ENCODE measurements around the gene TPMT.

Gene TPMT

DNA sequence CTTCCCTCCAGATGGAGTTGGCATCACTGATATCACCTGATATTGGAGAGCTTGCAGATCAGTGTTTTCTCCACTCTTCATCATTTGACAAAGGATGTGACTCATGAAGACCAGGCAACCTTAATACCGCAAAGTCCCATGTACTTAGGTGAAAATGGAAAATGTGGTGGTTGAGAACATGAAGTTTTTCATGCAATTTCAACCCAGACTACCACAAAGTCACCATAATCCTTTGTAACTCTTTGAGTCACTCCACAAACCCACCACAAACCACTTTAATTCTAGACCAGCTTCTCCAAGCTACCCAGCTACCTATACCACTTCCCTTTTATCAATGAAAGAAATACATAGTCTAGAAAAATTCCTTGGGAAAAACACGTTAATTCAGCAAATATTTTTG is 39.5 kb downstream of the TPMT start:
- no peak for DNase-seq (ENCODE audit: low spot score)

DNA sequence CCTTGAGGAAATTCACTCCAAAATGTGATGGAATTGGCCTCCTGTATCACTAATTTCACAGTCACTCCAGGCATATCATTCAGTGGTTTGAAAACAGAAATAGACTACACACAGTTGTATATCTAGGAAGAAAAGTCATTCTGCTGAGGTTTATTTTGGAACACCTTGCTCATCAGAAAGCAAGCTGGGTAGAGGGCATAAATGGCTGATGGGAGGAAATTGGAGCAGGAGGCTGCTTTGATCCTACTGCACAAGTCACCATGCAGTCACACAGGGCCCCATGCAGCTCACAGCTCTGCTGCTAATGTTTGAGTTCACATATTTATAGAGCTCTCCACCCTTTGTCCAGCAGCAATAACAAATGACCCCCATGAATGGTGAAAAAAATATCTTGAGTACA is 44.7 kb downstream of the TPMT start:
- DNase-seq (ENCODE audit: low spot score): no peak

- no peak for DNase-seq (ENCODE audit: low spot score)
Measured at GRCh38 chr6:18107061-18107460, 47.8 kb downstream of the TPMT start.

DNA sequence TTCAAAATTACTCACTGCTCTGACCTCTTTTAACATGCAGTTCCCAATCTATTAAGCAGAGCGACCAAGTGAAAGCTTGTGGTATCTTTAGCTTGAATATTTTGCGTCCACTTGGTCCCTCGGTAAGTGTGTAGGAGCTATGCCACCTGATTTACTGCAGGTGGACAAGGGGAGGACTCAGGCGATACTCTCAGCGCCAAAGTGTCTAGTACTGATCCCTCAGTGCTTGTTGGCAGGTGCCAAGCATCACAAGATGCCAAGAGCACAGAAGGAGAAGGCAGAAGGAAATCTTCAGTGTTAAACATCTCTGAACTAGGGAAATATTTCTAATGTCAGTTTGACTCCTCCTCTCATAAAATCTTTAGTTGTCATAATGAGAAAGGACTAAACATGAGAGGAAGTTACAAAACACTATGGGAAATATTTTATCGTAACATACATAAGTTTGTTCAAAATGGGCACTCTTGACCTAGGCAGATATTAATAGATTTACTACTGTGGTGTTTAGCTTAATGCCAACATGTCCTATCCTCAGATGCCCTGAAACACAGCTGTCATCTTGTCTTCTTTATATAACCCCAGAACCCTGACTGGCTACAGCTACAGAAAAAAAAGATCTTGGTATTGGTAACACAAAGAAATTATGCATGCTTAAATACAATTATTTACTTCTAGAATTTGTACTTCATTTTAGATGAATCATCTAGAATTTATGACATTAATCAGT is 51.9 kb downstream of the TPMT start:
- DNase-seq (ENCODE audit: low spot score): no peak

DNA sequence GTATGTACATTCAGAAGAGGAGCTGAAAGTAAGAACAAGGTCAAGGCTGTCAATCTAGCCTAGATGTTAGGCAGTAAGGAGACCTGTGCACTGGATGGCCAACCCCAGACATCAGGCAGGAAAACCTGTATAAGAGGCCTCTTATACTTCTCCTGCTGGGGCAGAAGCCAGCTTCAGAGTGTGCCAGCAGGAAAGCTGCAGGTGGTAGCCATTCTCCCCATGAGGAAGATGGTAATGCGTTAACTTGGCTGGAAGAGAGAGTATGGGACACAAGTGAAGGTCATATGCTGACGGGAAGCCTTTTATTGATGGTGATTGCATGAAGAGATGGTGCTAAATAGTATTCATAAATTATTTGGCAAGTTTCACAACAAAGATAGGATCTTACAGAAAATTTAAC is 53.0 kb downstream of the TPMT start:
- DNase-seq (ENCODE audit: low spot score): no peak

- peak; percentile 26 for DNase-seq (ENCODE audit: low spot score)
Measured at GRCh38 chr6:18101271-18101670, 53.6 kb downstream of the TPMT start.

GRCh38 chr6:18100296-18100695 is 54.6 kb downstream of the TPMT start:
- DNase-seq (ENCODE audit: low spot score): no peak

GRCh38 chr6:18099511-18099910 is 55.4 kb downstream of the TPMT start:
- no peak for DNase-seq (ENCODE audit: low spot score)

DNA sequence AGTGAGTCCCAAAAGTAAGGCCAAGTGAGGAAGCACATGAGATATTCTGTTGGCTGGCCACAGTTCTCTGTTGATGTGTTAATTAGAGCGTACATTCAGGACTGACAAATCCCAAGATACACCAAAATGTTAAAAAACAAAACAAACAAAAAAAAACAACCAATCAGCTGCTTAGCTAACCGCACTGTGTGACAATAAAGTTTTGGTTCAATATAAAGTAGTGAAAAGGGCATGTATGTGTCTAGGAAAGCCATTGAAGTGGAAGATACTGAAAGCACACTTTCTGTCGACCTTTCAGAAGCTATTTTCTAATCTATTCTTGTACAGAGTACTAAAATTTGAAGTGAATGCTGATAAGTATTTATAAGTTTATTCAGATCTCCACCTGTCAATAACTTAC is 58.5 kb downstream of the TPMT start:
- no peak for DNase-seq (ENCODE audit: low spot score)

- DNase-seq (ENCODE audit: low spot score): no peak
Measured at GRCh38 chr6:18091382-18091781, 63.5 kb downstream of the TPMT start.

GRCh38 chr6:18090349-18090786 is 64.5 kb downstream of the TPMT start:
- no peak for DNase-seq (ENCODE audit: low spot score)

DNA sequence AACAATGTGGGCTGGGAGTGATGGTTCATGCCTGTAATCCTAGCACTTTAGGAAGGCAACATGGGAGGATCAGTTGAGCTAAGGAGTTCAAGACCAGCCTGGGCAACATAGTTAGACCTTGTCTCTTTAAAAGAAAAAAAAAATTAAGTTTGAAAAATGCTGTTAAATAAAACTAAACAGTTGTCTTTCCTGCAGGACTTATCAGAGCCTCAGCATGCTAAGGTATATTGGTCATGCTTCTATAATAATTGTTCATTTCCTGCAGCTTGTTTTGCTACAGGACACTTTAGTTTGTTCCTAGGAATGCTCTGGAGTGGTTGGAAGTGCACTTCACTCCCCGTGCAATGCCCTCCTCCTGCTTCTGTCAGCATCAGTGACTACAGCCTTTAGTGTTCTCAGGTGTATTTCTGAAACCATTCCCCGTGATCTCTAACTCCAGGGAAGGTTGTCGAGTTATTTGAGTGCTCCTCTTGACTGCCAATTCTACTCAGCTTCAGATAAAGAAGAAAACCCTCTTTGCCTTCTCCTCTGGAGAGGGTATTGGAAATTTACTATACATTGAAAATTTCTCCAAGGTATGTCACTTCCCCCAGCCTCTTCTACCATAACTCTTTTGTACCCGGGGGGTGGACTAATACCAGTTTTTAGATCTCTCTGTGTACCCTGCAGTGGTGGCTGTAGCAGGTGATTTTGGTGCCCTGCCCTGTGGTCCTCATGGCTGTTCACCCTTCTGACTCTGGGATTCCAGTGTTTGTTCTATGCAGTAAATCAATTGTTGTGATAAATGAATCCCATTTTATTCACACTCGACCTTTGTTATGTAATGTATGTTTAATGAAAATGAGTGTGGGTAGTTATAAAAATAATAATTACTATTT is 66.2 kb downstream of the TPMT start:
- no peak for DNase-seq (ENCODE audit: low spot score)

DNA sequence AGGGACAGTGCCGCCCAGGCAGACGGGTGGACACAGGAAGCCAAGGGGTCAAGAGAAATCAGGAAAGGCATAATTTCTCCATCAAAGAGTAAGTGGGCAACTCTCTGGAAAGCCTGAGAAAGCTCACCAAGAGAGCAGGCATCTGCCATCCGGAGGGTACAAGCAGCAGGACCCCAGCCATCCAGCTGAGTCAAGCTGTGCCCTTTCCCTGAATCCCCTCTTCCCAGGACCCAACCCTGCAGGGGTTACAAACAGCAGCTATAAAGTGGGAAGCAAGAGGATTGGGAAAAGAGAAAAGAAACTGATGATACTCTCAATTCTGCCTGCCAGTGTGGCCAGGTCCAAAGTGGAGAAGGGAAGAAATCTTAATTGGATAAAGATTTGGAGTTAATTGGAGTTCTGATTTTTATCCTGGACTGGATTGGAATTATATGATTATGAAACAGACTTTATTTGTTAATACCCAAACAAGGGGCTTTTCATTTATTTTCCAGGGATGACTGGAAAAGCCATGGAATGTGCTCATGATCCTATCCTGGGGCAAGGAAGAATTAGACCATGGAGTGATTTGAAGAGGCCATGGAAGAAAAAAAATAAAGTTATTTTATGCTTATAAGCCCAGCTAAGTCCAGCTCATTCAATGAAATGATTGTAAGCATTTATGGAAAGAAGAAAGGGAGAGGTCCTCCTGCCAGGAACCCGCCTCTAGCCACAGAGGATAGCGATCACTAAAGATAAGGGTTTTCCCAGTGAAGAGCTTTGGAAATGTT is 67.3 kb downstream of the TPMT start:
- no peak for DNase-seq (ENCODE audit: low spot score)

GRCh38 chr6:18081025-18081668 is 73.7 kb downstream of the TPMT start:
- no peak for DNase-seq (ENCODE audit: low spot score)

DNA sequence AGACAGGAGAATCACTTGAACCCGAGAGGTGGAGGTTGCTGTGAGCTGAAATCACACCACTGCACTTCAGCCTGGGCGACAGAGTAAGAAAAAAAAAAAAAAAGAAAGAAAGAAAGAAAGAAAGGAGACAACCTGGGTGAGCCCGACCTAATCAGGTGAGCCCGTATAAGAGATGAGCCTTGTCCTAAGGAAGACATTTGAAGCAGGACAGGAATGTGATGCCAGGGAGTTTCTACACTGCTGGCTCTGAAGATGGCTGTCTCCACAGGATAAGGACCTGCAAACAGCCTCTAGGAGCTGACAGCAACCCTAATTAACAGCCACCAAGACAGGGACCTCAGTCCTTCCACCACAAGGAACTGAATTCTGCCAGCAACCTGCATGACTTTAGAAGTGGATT is 74.3 kb downstream of the TPMT start:
- DNase-seq (ENCODE audit: low spot score): no peak

DNA sequence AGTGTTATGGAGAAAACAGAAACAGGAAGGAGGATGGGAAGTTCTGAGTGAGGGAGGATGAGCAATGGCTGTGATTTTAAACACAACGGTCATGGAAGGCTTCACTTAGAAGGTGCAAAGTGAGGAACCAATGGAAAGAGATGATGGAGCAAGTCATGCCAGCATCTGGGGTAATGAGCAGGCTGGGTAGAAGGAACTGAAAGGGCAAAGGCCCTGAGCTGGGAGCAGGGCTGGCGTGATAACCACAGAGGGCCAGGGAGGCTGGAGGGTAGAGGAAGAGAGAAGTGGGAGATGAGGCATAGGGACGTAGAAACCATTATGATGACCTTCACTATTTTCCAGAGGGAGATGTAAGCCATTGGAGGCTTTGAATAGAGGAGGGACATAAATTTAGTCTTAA is 76.0 kb downstream of the TPMT start:
- DNase-seq (ENCODE audit: low spot score): no peak

All from AG20443 (cell line).